ENCODE measurements around the gene CTDSP2. TPM values are rescaled to one million over a fixed set of nuclear protein-coding genes. Genes with fewer than 3 reads are reported as not detected.

Gene CTDSP2
- total RNA-seq, 1 experiment from 2014 or later = 82.7 TPM

GRCh38 chr12:57772429-57773322 lies 73.9 kb downstream of the CTDSP2 start, which contains the start of gene EEF1AKMT3:
Gene EEF1AKMT3 (plus strand): TSS chr12:57772614. CDS start chr12:57772725, 111 bp downstream.
- Histone ChIP-seq H4K20me1 (ENCODE audit: insufficient read depth) (no peaks in the 10 kb centered on the region), H3K9ac (ENCODE audit: low read length) (peak within 1 kb of the TSS; percentile 97), H3K4me2 (ENCODE audit: low read length) (peak within 1 kb of the TSS; percentile 88), H3K4me3 (replicated peaks in 1 of 2; ENCODE audit: low read depth in 1 of 2, low read length in 2 of 2) (peak within 1 kb of the TSS; percentile 91 to 97), H3K9me2 (ENCODE audit: insufficient read depth) (no peaks in the 10 kb centered on the region), H3K4me1 (ENCODE audit: control insufficient read depth in 1 of 2, insufficient read depth in 2 of 2, low read length in 2 of 2) (peaks cover 7 to 20% of the 10 kb centered on the region in 2 experiments), H3K27me3 (ENCODE audit: insufficient read depth, low read length) (no peaks in the 10 kb centered on the region), H3K9me3 (ENCODE audit: control insufficient read depth in 1 of 2, insufficient read depth in 1 of 2, low read depth in 1 of 2, low read length in 2 of 2) (no peaks in the 10 kb centered on the region), H3K36me3 (ENCODE audit: control insufficient read depth in 1 of 2, insufficient read depth in 2 of 2, low read length in 2 of 2) (peaks cover 6 to 27% of the 10 kb centered on the region in 2 experiments; a peak in 3 of 4 replicates), H2AFZ (ENCODE audit: low read depth, low read length, poor library complexity, severe bottlenecking) (peak within 1 kb of the TSS; percentile 66), H3K27ac (ENCODE audit: low read depth, low read length) (peak within 1 kb of the TSS; percentile 93), H3K79me2 (ENCODE audit: insufficient read depth, low read length) (peaks cover 25% of the 10 kb centered on the region)
- peak; percentile 64 for ATAC-seq
- POLR2A ChIA-PET = interaction anchor here (0.6 to 1.2 kb wide), 5 partner anchors 7 to 559 kb away, joined by 3 to 6 read pairs (median 3); partner anchors contain the start of gene TSPAN31
- RAD21 ChIA-PET (ENCODE audit: low non-redundant PET in 1 of 2, low total read pairs in 2 of 2, uncharacterized antibody in 2 of 2, unreplicated experiment in 2 of 2) = interaction anchor here in 1 of 2 experiments (1.0 kb wide), 1 partner anchor 10 kb away, joined by 3 read pairs; the partner anchor contains the start of gene TSFM
- intact Hi-C loops (cut with micrococcal nuclease) = loop anchor here (1.0 kb wide), 1 partner anchor 10 kb away; the partner anchor contains the start of gene TSFM
- CTCF ChIA-PET = interaction anchor here (0.7 to 1.0 kb wide), 6 partner anchors 9 to 189 kb away, joined by 3 to 6 read pairs (median 4); partner anchors contain the start of gene TSFM
- BruUV-seq (replicated peaks) = TSS peak; percentile 58
- no peak for DNase-seq (ENCODE audit: low read depth, low spot score)
- TF ChIP-seq POLR2AphosphoS5 (IDR thresholded peaks at IDR 0.05; ENCODE audit: low read depth, low read length) (peak; percentile 43; the same call in 1 of the 2 replicates), RAD21 (IDR thresholded peaks at IDR 0.05; ENCODE audit: low read depth) (no peak)

GRCh38 chr12:57771873-57772428 lies 74.6 kb downstream of the CTDSP2 start, which contains the start of gene METTL1:
Gene METTL1 (minus strand): TSS chr12:57772105. CDS start chr12:57772083, 22 bp downstream.
- TF ChIP-seq EZH2phosphoT487 (IDR thresholded peaks at IDR 0.05; ENCODE audit: borderline replicate concordance) (no peak), ZNF274 (IDR thresholded peaks at IDR 0.05; ENCODE audit: low read depth, low read length) (no peak), TCF7L2 (IDR thresholded peaks at IDR 0.05; ENCODE audit: borderline replicate concordance, extremely low read depth, insufficient read depth, insufficient read length) (peak; percentile 60), ZFX (IDR thresholded peaks at IDR 0.05) (peak; percentile 79), POLR2AphosphoS5 (IDR thresholded peaks at IDR 0.05; ENCODE audit: low read depth, low read length) (peak; percentile 67), FOSL1 (IDR thresholded peaks at IDR 0.05; ENCODE audit: low read depth) (no peak), SP1 (IDR thresholded peaks at IDR 0.05; ENCODE audit: low read depth) (no peak), YY1 (IDR thresholded peaks at IDR 0.05; ENCODE audit: extremely low read depth, insufficient replicate concordance, low read depth, low read length) (peak; percentile 91)
- TF ChIP-seq, protein P1, sequence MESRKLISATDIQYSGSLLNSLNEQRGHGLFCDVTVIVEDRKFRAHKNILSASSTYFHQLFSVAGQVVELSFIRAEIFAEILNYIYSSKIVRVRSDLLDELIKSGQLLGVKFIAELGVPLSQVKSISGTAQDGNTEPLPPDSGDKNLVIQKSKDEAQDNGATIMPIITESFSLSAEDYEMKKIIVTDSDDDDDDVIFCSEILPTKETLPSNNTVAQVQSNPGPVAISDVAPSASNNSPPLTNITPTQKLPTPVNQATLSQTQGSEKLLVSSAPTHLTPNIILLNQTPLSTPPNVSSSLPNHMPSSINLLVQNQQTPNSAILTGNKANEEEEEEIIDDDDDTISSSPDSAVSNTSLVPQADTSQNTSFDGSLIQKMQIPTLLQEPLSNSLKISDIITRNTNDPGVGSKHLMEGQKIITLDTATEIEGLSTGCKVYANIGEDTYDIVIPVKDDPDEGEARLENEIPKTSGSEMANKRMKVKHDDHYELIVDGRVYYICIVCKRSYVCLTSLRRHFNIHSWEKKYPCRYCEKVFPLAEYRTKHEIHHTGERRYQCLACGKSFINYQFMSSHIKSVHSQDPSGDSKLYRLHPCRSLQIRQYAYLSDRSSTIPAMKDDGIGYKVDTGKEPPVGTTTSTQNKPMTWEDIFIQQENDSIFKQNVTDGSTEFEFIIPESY (IDR thresholded peaks at IDR 0.05; ENCODE audit: extremely low read depth, insufficient replicate concordance, low read length) = no peak
- H3K79me2 ChIP-seq (ENCODE audit: insufficient read depth, low read length) = peaks cover 25% of the 10 kb centered on the region
- no peaks in the 10 kb centered on the region for H3K9me2 ChIP-seq (ENCODE audit: insufficient read depth)
- H4K20me1 ChIP-seq (ENCODE audit: insufficient read depth) = no peaks in the 10 kb centered on the region
- no peaks in the 10 kb centered on the region for H3K27me3 ChIP-seq (ENCODE audit: insufficient read depth, low read length)
- ATAC-seq (peak; percentile 85), DNase-seq (ENCODE audit: low read depth, low spot score) (peak; percentile 96)
- peak within 1 kb of the TSS; percentile 91 to 97 for H3K4me3 ChIP-seq (replicated peaks in 1 of 2; ENCODE audit: low read depth in 1 of 2, low read length in 2 of 2)
- H2AFZ ChIP-seq (ENCODE audit: low read depth, low read length, poor library complexity, severe bottlenecking) = peak within 1 kb of the TSS; percentile 66
- H3K36me3 ChIP-seq (ENCODE audit: control insufficient read depth in 1 of 2, insufficient read depth in 2 of 2, low read length in 2 of 2) = peaks cover 6 to 27% of the 10 kb centered on the region in 2 experiments; a peak in 3 of 4 replicates
- ChIA-PET POLR2A (interaction anchor here (0.6 to 1.2 kb wide), 6 partner anchors 8 to 559 kb away, joined by 3 to 6 read pairs (median 3); partner anchors contain the start of gene TSPAN31), CTCF (interaction anchor here (0.7 to 1.0 kb wide), 6 partner anchors 10 to 189 kb away, joined by 3 to 6 read pairs (median 4); partner anchors contain the start of gene TSFM), RAD21 (ENCODE audit: low non-redundant PET in 1 of 2, low total read pairs in 2 of 2, uncharacterized antibody in 2 of 2, unreplicated experiment in 2 of 2) (interaction anchor here in 1 of 2 experiments (1.0 kb wide), 1 partner anchor 11 kb away, joined by 3 read pairs; the partner anchor contains the start of gene TSFM)
- intact Hi-C loops (cut with micrococcal nuclease) = loop anchor here (1.0 kb wide), 1 partner anchor 10 kb away; the partner anchor contains the start of gene TSFM
- H3K4me2 ChIP-seq (ENCODE audit: low read length) = peak within 1 kb of the TSS; percentile 88
- H3K27ac ChIP-seq (ENCODE audit: low read depth, low read length) = peak within 1 kb of the TSS; percentile 93
- H3K9me3 ChIP-seq (ENCODE audit: control insufficient read depth in 1 of 2, insufficient read depth in 1 of 2, low read depth in 1 of 2, low read length in 2 of 2) = no peaks in the 10 kb centered on the region
- H3K9ac ChIP-seq (ENCODE audit: low read length) = peak within 1 kb of the TSS; percentile 97
- H3K4me1 ChIP-seq (ENCODE audit: control insufficient read depth in 1 of 2, insufficient read depth in 2 of 2, low read length in 2 of 2) = peaks cover 14 to 27% of the 10 kb centered on the region in 2 experiments
- BruUV-seq (replicated peaks) = no TSS peak

Data from HCT116 (cell line).